Suppressor macrophage (primary cell): ENCODE measurements around the gene FLT3LG.

Experiments
- DNase-seq, 4 experiments: peaks; one replicate each; pipeline ENCODE4 v3.0.0-alpha.2; 2020 to 2022

The FLT3LG gene

GRCh38 chr19:49489601-49490167 lies 15.7 kb downstream of the FLT3LG start:
- no peak for DNase-seq

GRCh38 chr19:49490287-49491029 lies 16.4 kb downstream of the FLT3LG start:
- DNase-seq = no peak

GRCh38 chr19:49491030-49491803 lies 17.2 kb downstream of the FLT3LG start:
- no peak for DNase-seq

GRCh38 chr19:49491804-49492572 lies 18.0 kb downstream of the FLT3LG start:
- no peak for DNase-seq

GRCh38 chr19:49492573-49493405 lies 18.8 kb downstream of the FLT3LG start:
- peak in 1 of 4 experiments; percentile 5 for DNase-seq

- DNase-seq = peak in 1 of 4 experiments; percentile 14
Observed at GRCh38 chr19:49496574-49497008, 22.6 kb downstream of the FLT3LG start.

- peak; percentile 91 to 96 (median 94) for DNase-seq
Observed at GRCh38 chr19:49497047-49497788, 23.2 kb downstream of the FLT3LG start.

GRCh38 chr19:49497789-49498103 lies 23.7 kb downstream of the FLT3LG start:
- peak in 1 of 4 experiments; percentile 1 for DNase-seq

GRCh38 chr19:49498475-49498874 lies 24.5 kb downstream of the FLT3LG start:
- DNase-seq = no peak

GRCh38 chr19:49499030-49499670 lies 25.1 kb downstream of the FLT3LG start:
- DNase-seq = peak in 1 of 4 experiments; percentile 0

GRCh38 chr19:49502866-49503581 lies 29.0 kb downstream of the FLT3LG start:
- DNase-seq = peak; percentile 55 to 70 (median 66)

- no peak for DNase-seq
Observed at GRCh38 chr19:49503582-49503962, 29.6 kb downstream of the FLT3LG start.

- DNase-seq = peak; percentile 80 to 88 (median 85)
Observed at GRCh38 chr19:49506575-49507105, 32.6 kb downstream of the FLT3LG start.

GRCh38 chr19:49507803-49508494 lies 33.9 kb downstream of the FLT3LG start:
- peak in 1 of 4 experiments; percentile 0 for DNase-seq

GRCh38 chr19:49512970-49513745 lies 39.1 kb downstream of the FLT3LG start:
- DNase-seq = peak in 3 of 4 experiments; percentile 46 to 78 (median 76)

GRCh38 chr19:49513746-49514118 lies 39.7 kb downstream of the FLT3LG start:
- no peak for DNase-seq

GRCh38 chr19:49514151-49514550 lies 40.1 kb downstream of the FLT3LG start:
- DNase-seq = no peak

- DNase-seq = peak; percentile 95 to 98 (median 96)
Observed at GRCh38 chr19:49515767-49516166, 41.8 kb downstream of the FLT3LG start.
